Endothelial cell of hepatic sinusoid (primary cell): ENCODE measurements around the gene EBI3.
"Not testable (repeated sequence)": the region's sequence is repeated elsewhere in the genome, so short reads cannot be mapped to it uniquely, and the experiment has no call there.

Experiments
- in situ Hi-C: cut with HindIII; loops from 2 replicates; pipeline ENCODE4 v1.10.0; 2017; ENCODE audit warnings: low sequenced_read_pairs

The EBI3 gene

DNA sequence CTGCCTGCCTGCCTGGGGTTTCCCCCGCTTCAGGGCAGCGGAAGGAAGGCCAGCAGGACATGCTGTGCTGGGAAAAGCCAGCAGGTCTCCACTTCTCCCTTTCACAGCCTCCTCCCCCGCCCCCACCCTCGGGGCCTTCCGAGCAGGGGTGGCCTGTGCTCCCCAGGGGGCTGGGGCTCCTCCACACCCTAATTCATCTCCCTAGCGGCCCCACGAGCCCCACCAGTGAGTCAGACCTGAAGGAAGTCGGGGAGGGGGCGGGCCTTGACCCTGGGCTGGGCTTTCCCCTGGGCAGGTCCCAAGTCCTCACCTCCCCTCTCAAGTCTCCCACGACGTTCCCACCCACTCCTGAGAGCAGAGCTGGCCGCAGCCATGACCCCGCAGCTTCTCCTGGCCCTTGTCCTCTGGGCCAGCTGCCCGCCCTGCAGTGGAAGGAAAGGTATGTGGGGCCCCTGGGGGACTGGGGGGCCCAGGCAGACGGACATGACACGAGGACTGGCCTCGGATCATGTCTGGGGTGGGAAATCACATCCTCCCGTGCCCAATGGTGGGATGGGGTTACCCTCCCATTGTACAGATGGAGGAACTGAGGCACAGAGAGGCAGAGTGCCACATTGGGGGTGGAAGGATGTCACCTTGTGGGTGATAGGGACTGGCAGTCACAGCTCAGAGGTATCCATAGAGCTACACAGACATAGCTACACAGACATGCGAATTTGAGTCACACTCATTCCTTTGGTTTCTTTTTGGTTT lies at the start of gene EBI3:
EBI3 (plus strand) TSS at position 345 of the 753 bp plus-strand sequence; CDS start at position 373, 28 bp downstream.
- in situ Hi-C loops, result no loop called here

DNA sequence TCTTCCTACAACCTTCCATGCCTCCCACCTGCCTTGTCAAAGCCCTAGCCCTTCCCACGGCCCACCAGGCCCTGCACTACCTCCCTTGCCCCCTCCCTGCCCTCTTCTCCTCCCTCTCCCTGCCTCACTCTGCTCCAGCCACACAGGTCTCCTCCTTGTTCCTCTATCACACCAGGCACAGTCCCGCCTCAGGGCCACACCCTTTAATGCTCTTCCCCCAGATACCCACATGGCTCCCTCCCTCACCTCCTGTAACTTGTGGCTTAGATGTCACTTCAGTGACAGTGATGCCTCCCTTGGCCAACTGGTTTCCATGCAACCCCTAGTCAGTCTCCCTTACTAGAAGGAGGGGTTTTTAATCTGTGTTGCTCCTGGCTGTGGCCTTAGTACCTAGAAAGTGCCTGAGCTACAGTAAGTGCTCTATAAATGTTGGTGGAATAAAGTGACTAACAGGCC lies 48.2 kb upstream of the EBI3 start:
- in situ Hi-C loops, result no loop called here

DNA sequence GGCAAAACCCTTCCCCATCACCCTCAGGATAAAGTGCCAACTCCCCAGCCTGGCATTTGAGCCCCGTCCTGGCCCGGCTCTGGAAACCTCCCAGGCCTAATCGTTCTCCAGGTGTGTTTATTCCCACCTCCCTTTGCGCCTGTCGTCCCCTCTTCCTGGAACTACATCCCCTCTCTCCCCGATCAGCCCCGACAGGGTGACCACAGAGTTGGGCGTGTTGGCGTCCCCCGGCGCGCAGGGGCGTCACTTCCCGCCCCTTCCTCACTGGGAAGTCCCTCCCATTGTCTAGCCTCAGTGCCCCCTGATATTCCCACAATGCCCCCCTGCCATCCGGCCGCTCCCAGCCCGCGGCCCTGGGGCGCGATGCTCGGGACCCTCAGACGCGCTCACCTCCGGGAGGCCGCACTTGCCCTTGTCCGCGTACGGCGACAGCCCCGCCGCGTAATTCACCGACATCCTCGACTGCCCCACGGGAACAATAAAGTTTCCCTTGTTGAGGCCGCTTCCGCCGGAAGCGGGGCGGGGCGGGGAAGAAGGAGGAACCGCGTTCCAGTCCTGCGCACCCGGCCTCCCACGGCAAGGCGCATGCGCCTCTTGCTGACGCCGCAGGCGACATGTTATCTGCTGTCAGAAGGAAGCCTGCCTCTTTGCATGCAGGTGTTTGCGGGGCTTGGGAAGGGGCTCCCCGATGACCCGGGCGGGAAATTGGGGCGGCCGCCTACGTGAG lies 47.1 kb upstream of the EBI3 start, which contains the start of the genes ANKRD24 and SIRT6:
ANKRD24 (plus strand) TSS at position 606 of the 727 bp plus-strand sequence. CDS start 3,737 bp downstream, outside the sequence.
SIRT6 (minus strand) TSS at position 480 of the 727 bp plus-strand sequence; CDS start at position 456, 24 bp downstream.
- in situ Hi-C loops, result no loop called here

DNA sequence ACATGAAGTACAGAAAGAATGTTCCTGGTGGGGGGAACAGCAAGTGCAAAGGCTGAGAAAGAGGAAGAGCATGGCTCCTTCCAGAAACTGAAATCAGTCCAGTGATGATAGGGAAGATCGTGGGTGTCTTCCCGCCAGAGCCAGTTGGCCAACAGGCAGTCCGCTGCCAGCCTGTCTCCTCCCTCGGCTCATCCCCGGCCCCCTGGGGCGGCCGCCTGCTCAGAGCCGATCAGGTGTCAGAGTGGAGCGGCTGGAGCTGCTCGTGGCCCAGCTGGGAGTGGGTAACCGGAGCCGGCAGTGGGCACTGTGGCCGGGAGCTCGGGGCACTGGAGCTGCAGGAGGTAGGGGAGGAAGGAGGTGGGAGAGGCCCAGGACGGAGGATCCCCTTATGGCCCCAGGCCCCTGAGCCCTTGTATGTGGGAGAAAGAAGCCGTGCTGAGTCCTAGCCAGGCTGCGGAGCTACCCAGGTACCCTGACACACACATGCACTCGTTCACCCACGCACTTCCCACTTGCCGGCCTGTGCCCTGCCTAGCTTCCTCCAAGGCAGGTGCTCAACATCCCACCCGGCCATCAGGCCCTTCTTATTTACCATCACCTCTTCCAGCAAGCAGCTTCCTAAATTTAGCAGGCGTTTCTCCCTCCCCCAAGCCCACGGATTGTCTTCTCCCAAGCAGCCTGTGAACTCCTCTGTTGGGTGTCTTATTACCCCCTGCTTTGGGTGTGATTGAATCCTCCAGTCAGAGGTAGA lies 45.2 kb upstream of the EBI3 start:
- in situ Hi-C loops, result no loop called here

DNA sequence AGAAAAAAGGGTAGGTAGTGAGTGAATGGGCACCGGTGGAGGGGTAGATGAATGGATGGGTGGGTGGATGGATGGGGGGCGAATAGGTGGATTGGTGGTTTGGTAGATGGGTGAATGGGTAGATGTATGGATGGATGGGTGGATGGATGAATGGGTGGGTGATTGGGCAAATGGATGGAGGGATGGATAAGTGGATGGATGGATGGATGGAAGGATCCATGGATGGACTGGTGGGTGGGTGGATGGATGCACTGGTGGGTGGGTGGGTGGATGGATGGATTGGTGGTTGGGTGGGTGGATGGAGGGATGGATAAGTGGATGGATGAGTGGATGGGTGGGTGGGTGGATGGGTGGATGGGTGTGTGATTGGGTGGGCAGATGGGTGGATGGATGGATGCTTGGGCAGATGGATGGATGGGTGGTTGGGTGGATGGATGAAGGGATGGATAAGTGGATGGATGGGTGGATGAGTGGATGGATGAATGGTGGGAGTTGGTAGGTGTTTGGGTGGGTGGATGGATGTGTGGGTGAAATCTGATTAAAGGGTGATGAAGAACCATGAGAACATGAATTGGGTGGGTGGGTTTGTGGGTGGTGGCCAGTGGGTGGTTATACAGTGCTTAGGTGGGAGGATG lies 44.5 kb upstream of the EBI3 start:
- in situ Hi-C loops, result loop anchor here (5.0 kb wide), 1 partner anchor 53 kb away; no protein-coding TSS in a partner anchor

DNA sequence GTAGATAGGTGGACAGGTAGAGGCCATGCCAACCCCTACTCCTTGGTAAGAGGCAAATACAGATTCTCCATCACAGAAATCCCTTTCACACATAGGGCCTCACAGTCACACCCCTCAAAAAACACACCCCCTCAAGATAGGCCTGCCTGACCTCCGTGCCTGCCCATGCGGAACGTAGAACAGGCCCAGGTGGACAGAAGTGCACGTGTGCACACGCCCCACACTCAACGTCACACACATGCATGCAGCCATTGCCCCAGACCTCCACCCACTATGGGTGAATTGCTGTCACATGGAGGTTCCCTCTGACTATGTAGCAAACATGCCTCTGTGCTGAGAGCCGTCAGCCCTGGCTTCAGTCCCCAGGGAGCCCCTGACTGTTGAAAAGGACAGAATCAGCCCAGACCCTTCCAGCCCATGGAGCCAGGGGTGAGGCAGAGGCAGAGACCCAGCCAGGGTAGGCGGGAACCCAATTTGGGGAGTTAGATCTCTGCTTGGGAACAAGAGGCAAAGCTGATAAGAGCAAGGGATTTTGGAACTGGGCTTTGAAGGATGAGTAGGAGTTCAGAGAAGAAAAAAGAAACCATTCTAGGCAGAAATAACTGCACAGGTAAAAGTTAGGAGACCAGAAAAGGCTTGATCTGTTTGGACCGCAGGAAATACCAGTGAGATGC lies 43.8 kb upstream of the EBI3 start:
- in situ Hi-C loops, result loop anchor here (5.0 kb wide), 1 partner anchor 53 kb away; no protein-coding TSS in a partner anchor

DNA sequence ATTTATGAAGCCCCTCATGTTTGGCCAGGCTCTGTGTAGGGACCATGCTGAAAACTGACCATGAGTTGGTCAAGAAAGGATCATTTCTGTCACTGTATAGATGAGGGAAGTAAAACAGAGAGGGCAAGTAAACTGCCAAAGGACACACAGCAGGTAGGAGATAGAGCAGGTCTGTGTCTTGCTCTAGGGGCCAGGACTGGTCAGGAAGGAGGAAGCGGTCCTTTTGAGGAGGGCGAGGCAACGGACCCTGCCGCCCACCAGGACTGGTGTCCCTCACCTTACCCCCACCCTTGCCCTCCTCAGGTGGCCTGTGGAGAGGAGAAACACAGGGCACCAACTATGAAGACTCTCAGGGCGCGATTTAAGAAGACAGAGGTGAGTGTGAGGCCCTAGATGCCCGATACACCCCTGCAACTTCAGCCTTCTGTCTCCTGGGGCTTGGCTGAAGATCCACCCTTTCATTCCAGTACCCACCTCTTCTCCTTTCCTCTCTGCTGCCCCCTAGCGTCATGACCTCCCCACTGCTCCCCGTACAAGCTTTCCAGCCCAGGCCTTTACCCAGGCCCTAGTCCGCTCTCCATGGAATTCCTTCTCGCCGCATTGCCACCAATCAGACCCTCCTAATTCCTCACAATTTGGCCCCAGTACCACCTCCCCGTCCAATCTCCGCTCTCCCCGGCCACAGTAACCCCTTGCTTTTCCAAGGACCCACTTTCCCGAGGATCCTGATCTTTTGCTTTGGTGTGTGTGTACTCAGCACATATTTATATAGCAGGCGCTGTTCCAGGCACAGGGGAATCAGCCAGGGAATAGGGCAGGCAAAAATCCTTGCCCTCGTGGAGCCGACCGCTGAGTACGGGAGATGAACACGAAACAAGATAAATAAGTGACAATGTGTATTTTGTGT lies 43.0 kb upstream of the EBI3 start:
- in situ Hi-C loops, result loop anchor here (5.0 kb wide), 1 partner anchor 54 kb away; no protein-coding TSS in a partner anchor

DNA sequence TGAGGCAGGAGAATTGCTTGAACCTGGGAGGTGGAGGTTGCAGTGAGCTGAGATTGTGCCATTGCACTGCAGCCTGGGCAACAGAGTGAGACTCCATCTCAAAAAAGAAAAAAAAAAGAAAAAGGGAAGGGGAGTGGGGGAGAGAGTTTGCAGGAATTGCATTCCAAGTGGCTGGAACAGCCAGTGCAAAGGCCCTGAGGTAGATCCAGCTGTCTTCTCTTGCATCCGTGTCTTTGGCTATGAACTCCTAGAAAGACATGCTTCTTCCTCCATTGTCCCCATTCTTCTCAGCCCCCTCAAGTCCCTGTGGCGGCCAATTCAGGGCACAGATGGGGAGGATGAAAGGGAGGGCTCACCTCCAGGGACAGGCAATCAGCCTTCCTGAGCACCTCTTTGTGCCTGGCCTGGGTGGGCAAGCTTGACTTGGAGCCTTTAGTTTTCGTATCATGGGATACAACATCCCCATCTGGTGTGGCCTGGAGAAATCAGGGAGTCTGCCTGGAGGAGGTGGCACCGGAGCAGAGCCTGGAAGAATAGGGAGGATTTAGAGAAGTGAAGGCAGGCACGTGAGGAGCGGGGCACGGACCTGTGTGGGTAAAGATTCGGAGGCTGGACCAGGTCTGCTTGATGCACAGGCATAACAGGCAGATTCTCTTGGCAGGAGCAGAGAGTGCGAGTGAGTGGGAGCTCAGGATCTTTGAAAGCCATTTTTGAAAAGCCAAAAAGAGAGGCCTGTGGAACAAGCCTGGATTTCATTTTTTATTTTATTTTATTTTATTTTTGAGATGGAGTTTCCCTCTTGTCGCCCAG lies 41.8 kb upstream of the EBI3 start:
- in situ Hi-C loops, result loop anchor here (5.0 kb wide), 1 partner anchor 55 kb away; no protein-coding TSS in a partner anchor

DNA sequence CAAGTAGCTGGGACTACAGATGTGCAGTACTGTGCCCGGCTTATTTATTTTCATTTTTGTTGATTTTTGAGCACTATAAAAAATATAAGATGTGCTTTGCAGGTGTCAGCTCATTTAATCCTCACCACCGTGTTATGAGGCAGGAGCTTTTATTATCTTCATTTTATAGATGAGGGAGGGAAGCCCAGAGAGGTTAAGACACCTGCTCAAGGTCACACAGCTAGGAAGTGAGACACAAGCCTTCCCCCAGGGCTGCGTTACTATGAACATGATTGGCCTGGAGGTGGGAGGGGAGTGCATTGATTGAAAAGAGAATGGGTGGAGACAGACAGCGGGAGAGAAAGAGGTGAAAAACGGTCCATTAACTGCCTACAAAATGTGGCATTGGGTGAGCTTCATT lies 39.7 kb upstream of the EBI3 start:
- in situ Hi-C loops, result loop anchor here (5.0 kb wide), 1 partner anchor 57 kb away; no protein-coding TSS in a partner anchor

DNA sequence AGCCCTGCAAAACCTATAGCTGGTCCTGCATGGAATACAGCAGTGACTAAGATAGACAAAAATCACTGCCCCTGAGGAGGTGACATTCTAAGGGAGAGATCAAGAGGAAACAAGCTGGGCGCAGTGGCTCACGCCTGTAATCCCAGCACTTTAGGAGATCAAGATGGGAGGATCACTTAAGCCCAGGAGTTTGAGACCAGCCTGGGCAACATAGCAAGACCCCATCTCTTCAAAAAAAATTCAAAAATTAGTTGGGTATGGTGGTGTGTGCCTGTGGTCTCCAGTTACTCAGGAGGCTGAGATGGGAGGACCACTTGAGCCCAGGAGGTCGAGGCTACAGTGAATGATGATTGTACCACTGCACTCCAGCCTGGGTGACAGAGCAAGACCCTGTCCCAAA lies 36.8 kb upstream of the EBI3 start:
- in situ Hi-C loops, result not testable (repeated sequence)

DNA sequence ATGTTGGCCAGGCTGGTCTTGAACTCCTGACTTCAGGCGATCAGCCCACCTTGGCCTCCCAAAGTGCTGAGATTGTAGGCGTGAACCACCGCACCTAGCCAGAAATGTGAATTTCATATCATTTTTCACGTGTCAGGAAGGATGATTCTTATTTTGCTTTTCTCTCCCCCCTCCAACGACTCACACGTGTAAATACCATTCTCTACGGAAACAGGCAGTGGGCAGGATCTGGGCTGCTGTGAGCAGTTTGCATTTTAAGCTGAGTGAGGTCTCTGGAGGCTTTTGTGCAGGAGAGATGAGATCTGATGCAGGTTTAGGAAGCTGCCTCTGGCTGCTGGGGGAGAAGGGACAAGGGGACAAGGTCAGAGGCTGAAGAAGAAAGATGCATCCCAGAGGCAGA lies 35.0 kb upstream of the EBI3 start:
- in situ Hi-C loops, result no loop called here

DNA sequence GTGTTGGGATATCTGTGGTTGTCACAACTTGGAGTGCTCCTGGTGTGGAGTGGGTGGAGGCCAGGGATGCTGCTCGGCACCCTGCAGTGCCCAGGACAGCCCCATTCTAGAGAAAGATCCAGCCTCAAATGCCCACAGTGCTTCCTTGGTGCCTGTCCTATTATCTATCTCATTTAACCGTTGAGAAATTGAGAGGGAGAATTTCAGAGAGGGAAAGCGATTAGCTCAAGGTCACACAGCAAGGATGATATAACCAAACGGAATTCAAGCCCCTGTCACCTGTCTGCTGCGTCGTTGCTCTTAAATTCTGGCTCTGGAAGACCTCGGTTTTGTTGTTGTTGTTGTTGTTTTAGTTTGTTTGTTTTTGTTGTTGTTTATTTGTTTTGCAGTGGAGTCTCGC lies 33.3 kb upstream of the EBI3 start:
- in situ Hi-C loops, result no loop called here

DNA sequence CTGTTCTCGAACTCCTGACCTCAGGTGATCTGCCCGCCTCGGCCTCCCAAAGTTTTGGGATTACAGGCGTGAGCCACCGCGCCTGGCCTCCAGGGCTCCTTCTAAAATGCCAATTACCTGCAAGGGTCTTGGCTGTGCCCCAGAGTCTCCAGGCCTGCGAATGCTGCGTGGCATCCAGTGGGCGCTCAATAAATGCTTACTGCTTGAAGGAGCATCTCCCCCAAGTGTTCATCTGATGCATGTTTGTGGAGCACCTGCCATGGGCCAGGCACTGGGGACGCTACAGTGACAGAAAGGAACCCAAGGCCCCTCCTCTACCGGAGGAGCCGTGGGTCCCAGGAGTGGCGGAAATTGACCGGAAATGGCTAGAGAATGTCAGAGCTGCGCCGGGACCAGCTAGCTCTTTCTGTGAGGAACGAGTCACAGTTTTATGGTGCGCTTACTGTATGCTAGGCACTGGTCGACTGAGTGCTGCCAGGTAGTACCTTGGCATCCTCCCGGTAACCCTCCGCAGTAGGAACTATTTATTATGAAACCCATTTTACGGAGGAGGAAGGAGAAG lies 32.7 kb upstream of the EBI3 start:
- in situ Hi-C loops, result no loop called here

DNA sequence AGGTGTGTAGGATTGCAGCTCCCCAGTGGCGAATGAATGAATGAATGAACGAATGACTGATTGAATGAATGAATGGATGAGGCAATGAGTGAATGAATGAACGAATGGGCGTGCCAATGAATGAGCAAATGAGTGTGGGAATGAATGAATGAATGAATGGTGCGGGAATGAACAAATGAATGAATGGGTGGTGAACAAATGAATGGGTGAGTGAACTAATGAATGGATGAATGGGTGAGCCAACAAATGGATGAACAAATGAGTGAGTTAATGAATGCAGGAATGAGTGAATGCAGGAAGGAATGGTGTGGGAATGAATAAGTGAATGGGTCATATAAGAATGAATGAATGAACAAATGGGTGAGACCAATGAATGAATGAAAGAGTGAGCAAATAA lies 32.1 kb upstream of the EBI3 start:
- in situ Hi-C loops, result no loop called here

DNA sequence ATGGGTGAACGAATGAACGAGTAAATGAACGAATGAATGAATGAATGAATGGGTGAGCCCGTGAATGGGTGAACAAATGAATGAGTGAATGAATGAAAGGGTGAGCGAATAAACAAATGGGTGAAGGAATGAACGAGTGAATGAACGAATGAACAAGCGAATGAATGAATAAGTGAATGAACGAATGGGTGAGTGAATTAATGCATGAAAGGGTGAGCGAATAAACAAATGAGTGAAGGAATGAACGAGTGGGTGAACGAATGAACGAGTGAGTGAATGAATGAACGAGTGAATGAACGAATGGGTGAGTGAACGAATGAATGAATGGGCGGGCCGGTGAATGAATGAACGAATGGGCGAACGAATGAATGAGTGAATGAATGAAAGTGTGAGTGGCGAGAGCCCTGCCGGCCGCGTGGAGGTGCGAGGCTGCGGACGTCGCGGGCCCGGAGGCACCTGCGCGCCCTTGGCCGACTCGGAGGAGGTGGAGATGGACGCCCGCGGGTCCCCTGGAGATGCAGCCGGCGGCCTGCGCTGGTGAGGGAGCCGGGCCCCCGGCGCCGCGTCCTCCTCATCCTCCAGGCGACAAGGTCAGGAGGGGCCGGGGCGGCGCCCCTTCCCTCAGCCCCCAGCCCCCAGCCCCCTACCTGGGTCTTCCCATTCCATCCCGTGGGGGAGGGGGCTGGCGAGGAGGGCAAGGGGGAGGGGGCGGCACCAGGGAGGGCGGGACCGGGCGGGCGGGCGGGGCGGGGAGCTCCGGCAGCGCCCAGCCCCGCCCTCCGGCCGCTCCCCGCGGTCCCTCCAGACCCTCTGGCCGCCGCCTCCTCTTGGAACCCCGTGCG lies 31.5 kb upstream of the EBI3 start:
- in situ Hi-C loops, result no loop called here

DNA sequence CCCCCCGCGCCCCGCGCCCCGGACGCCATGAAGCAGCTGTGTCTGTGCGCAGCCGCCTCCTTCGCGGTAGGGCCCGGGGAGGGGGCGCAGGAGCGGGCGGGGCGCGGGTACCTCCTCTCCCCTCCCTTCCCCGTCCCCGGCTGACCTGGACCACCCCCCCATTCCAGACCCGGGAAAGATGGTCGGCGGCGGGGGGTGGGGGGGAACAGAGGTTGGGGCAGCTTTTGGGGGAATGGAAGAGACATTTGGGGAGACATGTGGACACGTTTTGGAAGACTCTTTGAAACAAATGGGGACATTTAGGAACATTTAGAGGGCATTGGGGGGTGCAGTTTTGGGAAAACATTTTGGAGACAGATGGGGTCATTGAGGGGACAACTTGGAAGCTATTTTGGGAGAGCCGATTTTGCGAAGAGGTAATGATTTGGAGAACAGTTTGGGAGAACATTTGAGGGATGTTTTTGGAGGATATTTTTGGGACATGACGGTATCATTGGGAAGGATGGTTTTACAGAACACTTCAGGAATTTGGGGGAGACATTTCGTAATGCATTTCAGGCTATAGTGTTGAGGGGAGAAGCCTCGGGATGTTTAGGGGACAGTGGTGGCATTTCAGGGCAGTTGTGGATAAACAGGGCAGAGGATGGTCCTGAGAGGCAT lies 30.7 kb upstream of the EBI3 start:
- in situ Hi-C loops, result no loop called here
